Hematopoietic multipotent progenitor cell treated with erythropoietin and hydrocortisone succinate and interleukin-3 and kit ligand, for 6 days (in vitro differentiated cells): ENCODE measurements around the gene HLA-DQA2.
"Not testable (repeated sequence)": the region's sequence is repeated elsewhere in the genome, so short reads cannot be mapped to it uniquely, and the experiment has no call there.

Experiments used
- DNase-seq: peaks from one replicate; pipeline ENCODE4 v3.0.0-alpha.2; 2015

Gene HLA-DQA2

DNA sequence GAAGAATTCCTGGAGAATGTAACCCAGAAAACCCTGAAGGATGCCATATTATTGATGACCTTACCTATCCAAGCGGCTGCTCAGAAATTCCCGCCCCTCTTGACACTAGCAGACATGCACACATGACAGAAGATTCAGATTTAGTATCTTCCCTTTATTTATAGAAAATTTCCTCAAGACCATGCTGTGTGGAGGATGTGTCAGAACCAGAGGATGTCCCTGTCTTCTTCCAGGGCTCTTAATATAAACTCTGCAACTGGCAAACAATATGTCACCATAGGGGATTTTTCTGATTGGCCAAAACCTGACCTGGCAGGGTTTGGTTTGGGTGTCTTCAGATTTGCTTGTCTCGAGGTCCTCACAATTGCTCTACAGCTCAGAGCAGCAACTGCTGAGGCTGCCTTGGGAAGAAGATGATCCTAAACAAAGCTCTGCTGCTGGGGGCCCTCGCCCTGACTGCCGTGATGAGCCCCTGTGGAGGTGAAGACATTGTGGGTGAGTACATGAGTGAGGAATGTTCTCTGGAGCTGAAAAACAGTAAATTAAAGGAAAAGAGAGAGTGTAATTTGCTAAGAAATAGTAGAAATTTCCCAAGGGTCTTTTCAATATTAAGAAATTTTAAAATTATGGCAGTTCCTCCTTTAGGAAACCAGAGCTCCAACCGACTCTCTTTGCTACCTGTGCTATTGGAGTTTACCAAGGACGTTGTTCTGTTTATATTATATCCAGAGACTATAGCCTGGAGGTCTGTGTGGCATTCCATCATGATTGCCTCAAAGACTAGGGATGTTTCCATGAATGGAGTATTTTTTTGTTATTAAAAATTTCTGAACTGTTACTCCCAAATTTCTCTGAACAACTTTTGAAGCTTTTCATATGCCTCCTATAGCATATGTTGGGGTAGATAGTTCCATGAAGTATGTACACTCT lies at the start of gene HLA-DQA2:
Gene HLA-DQA2, plus strand, starts transcription at position 361 of the 930 bp plus-strand sequence. Its CDS starts 53 bp downstream, at position 414.
- no peak for DNase-seq

DNA sequence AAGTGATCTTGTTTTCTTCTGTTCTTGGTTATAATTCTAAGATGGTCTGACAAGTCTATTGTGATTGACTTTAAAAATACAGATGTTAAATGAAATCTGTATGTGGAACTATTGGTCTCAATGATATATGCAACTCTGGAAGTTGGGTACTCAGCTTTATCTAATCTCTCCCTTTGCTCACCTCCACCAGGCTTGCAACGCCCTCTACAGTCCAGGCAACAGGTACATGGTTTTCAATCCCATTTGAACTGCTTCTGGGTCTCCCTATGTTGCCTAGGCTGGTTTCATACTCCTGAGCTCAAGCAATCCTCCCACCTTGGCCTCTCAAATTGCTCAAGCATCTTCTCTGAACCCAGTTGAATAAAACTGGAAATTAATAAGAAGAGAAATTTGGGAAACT lies 49.2 kb upstream of the HLA-DQA2 start:
- DNase-seq, result peak; percentile 54

DNA sequence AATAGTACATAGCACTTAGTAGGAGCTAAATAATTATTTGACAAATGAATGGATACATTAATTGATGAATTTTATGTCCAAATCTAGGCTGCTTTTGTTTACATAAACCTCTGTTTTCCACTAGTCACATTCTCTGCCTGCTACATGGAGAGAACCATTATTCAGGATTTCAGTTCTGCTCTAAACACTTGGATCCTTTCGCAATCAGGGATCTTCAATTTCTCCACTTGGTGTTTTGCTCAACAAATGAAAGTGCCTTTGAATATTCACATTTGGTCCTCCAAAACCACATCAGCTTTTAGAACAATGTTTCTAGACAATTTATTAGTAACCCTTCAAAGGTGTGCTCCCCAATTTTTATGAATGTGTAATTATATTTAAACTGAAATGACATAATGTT lies 44.2 kb upstream of the HLA-DQA2 start:
- DNase-seq, result no peak

DNA sequence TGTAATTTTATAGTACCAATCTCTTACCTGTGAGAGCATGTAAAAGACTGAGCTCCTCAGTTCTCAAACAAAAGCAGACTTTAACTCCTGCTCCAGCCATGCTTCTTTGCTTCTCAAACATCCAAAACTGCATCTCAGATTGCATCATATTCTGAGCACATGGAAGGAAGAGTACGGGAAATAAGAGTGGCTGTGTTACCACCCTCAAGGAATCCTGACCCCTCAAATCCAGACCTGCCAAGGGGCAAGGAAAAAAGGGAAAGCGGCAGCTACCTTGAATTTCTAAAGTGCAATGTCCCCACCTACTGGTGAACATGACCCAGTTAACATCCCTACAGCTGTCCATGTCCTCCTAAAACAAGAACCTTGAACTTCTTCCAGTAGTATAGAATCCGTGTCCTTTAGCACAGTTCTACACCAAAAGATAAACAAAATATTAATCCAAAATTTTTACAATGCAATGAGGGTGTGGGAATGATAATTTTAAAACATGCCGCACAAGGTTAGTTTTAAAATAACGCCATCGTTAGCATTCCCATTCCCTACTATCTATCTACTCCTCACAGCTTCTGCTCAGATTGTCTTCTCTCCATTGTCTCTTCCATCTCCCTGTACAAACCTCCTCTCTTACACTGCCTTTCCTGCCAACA lies 40.7 kb upstream of the HLA-DQA2 start:
- DNase-seq, result peak; percentile 75

- no peak for DNase-seq
These were observed 37.8 kb upstream of the HLA-DQA2 start for GRCh38 chr6:32703347-32703746.

DNA sequence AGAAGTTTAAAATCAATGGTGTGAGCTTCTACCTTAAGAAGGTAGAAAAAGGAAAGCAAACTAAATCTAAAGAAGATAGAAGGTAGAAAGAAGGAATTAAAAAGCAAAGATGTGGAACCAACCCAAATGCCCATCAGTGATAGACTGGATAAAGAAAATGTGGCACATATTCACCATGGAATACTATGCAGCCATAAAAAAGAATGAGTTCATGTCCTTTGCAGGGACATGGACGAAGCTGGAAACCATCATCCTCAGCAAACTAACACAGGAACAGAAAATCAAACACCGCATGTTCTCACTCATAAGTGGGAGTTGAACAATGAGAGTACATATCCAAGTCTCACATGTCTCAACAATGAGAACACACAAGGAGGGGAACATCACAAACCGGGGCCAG lies 36.0 kb upstream of the HLA-DQA2 start:
- DNase-seq, result not testable (repeated sequence)

DNA sequence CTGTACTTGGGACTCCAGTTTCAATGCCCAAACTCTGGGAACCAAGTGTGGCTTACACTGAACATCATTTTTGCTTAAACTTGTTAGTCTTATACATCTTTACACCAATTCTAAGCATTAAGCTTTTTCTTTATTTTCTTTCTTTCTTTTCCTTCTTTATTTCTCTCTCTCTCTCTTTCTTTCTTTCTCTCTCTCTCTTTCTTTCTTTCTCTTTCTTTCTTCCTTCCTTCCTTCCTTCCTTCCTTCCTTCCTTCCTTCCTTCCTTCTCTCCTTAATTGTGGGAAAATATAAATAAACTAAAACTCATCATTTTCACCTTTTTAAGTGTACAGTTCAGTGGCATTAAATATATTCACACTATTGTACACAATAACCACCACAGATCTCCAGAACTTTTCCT lies 31.6 kb upstream of the HLA-DQA2 start:
- no peak for DNase-seq

DNA sequence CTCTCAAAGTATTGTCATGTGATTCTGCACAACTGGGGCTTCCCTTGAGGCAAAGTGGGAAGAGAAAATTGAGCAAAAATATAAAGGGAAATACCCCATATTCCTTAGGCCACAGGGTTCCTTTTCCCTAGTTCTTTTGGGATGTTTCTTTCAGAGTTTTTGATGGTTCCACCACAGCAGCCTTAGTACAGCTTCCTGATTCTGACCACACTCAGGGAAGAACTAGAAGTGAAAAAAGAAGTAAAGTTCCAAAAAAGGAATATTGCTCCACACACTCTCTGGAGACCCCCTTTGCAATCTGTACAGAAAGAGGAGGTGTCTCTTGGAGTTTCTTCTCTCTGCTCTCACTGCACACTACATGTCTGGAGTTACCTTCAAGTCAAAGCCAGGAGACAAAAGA lies 27.9 kb upstream of the HLA-DQA2 start:
- no peak for DNase-seq

- no peak for DNase-seq
These were observed 24.8 kb upstream of the HLA-DQA2 start for GRCh38 chr6:32716396-32716795.

DNA sequence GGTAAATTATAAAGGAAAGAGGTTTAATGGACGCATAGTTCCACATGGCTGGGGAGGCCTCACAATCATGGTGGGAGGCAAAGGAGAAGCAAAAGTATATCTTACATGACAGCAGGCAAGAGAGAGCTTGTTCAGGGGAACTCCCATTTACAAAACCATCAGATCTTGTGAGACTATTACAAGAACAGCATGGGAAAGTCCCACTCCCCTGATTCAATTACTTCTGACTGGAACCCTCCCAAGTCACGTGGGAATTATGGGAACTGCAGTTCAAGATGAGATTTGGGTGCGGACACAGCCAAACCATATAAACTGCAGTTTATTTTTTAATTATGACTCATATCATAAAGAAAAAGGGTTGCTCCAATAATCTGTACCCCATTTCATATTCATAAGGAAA lies 22.3 kb upstream of the HLA-DQA2 start:
- DNase-seq, result no peak

DNA sequence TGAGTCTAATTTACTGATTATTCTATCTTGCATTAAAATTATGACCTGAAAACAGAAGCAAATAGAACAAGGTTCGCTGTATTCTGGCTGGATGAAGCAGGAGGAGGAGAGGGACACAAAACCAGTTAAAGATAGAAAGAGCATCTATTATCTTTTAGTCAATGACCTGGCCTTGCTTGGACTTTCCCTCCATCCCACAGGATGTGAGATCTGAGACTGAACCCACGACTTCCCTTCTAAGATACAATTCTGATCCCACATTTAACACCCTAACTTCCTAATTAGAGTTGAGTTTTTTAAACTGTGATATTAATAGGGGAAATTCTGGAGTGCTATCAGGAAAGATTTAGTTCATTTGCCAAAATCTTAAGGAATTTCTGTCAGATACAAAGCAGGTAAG lies 3.1 kb upstream of the HLA-DQA2 start:
- no peak for DNase-seq

- DNase-seq, result peak; percentile 3
These were observed 1.2 kb downstream of the HLA-DQA2 start for GRCh38 chr6:32742374-32742773.

DNA sequence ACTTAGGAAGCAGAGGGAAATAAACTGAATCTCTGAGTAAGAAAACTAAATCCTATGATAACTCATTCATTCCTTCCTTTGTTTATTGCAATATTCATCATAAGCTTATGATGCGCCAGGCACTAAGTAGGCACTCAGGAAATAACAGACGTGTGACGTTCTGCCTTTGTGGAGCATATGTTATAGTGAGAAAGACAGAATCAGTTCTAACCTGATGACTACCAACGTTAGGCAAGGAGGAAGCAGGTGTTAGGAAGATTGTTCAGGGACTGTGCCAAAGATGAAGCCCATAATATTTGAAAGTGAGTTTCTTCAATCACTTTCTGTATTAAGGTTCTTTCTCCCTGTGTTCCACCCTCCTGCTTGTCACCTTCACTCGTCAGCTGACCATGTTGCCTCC lies 3.6 kb downstream of the HLA-DQA2 start:
- DNase-seq, result no peak

DNA sequence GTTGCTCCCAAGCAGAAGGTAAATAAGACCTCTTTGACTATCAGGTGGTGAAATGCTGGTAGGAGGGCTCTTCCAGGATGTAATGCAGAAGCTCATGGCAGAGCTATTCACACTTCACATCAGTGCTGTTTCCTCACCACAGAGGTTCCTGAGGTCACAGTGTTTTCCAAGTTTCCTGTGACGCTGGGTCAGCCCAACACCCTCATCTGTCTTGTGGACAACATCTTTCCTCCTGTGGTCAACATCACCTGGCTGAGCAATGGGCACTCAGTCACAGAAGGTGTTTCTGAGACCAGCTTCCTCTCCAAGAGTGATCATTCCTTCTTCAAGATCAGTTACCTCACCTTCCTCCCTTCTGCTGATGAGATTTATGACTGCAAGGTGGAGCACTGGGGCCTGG lies 4.5 kb downstream of the HLA-DQA2 start:
- not testable (repeated sequence) for DNase-seq

GRCh38 chr6:32752580-32752979 lies 11.4 kb downstream of the HLA-DQA2 start:
- DNase-seq, result no peak

GRCh38 chr6:32759669-32760068 lies 18.5 kb downstream of the HLA-DQA2 start:
- no peak for DNase-seq

GRCh38 chr6:32761072-32761471 lies 19.9 kb downstream of the HLA-DQA2 start:
- no peak for DNase-seq

DNA sequence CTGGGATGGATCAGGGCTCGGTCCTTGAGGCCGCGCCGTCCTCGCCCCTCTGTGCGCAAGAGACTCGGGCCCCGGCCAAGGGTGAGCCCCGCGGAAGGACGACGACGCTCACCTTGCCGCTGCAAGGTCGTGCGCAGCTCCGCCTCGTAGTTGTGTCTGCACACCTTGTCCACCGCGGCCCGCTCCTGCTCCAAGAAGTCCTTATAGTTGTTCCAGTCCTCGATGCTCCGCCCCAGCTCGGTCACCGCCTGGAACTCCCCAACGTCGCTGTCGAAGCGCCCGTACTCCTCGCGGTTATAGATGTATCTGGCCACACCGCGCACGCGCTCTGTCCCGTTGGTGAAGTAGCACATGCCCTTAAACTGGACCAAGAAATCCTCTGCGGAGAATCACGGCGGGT lies 20.4 kb downstream of the HLA-DQA2 start:
- no peak for DNase-seq

GRCh38 chr6:32763421-32763820 lies 22.2 kb downstream of the HLA-DQA2 start, which contains the start of gene HLA-DQB2:
TSS of gene HLA-DQB2 (minus strand) at chr6:32763532. CDS start at chr6:32763470, 62 bp downstream.
- DNase-seq, result peak; percentile 7

DNA sequence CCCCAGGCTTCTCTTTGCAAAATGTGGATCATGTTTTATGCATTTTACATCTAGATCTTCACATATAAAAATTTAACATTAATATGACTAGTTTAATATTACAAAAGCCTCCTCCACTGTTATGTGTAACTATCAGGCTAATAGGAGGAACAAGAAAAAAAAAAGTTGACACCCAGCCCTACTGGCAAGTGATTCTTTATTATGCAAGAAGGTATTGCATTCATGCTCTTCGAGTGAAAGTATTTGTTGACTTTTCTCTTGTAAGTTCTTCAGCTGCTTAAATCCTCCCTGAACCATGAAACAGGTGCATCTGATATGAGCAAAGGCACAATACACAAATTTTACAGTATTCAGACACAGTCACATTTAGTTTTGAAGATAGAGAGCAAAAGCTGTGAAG lies 22.9 kb downstream of the HLA-DQA2 start:
- DNase-seq, result no peak

DNA sequence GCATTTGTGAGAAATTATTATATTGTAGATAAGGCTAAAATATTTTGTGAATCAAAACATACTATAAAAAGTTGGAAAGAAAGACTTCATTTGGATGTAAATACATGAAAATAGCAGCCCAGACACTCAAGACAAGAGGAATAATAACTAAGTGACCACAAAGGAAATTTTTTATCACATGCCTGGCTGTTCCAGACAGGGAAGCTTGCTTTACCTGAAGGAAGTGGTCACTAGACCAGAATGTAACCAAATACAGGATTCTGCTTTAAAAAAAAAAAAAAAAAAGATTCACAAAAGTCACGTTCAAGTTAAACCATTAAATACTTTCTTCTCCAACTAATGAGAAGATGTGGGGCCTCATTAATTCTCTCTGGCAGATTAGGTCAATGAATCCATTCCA lies 31.5 kb downstream of the HLA-DQA2 start:
- DNase-seq, result no peak

DNA sequence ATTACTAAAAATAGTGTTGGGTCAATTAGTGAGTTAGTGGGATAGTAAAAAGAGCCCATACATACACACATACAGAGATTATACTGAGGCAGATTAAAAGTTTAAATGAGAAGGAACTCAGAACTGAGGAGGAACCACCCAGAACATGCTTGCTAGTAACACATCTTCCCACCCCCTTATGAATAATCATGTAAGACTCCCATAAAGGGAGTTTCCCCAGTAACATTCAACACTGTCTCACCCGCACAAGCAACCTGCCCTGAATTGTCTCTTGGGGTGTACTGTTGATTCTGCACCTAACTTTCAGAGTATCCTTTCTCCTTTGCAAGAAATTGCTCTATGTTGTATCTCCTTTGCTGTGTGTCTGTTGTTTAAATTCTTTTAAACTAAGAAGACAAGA lies 33.2 kb downstream of the HLA-DQA2 start:
- DNase-seq, result no peak

GRCh38 chr6:32775071-32775470 lies 33.9 kb downstream of the HLA-DQA2 start:
- no peak for DNase-seq

GRCh38 chr6:32779036-32779435 lies 37.8 kb downstream of the HLA-DQA2 start:
- DNase-seq, result no peak
